Fibroblast of lung (primary cell): ENCODE results near the gene NDUFAF8. TPM values are rescaled to one million over a fixed set of nuclear protein-coding genes. Genes with fewer than 3 reads are reported as not detected.

Experiments used
- DNase-seq, 2 donors: peaks; one replicate each; pipeline versions ENCODE4 v3.0.0 to v3.0.0-alpha.2; 2010; ENCODE audit warnings: low read depth in 2 of 2
- H2AFZ ChIP-seq: 2 replicates; pipeline ENCODE4 v1.5.1; 2012; ENCODE audit warnings: low read length, control low read depth, inconsistent platforms
- H3K27ac ChIP-seq: 2 replicates; pipeline ENCODE4 v1.5.1; 2011; ENCODE audit warnings: low read length, control low read depth; ENCODE audit not compliant: insufficient read depth
- H3K27me3 ChIP-seq: 2 replicates; pipeline ENCODE4 v1.5.1; 2011; ENCODE audit warnings: mild to moderate bottlenecking, low read length; ENCODE audit not compliant: control insufficient read depth, insufficient read depth
- H3K36me3 ChIP-seq: 2 replicates; pipeline ENCODE4 v1.5.1; 2011; ENCODE audit warnings: low read length; ENCODE audit not compliant: control insufficient read depth, insufficient read depth
- H3K4me1 ChIP-seq: 2 replicates; pipeline ENCODE4 v1.5.1; 2011; ENCODE audit warnings: low read length; ENCODE audit not compliant: control insufficient read depth, insufficient read depth; ENCODE audit errors: extremely low read depth
- H3K4me2 ChIP-seq: 2 replicates; pipeline ENCODE4 v1.5.1; 2011; ENCODE audit warnings: low read length, control low read depth; ENCODE audit not compliant: insufficient read depth; ENCODE audit errors: extremely low read depth
- H3K4me3 ChIP-seq, 4 experiments: fragments of 200-600 bp in 1 of 4; sonication (generic) in 1 of 4; replicated peaks in 1 of 4; 2 replicates each; pipeline ENCODE4 v1.5.1; 2011 to 2016; ENCODE audit warnings: low read length in 4 of 4, low read depth in 3 of 4, mild to moderate bottlenecking in 3 of 4, control low read depth in 2 of 4, inconsistent platforms in 1 of 4, mixed read lengths in 1 of 4; ENCODE audit not compliant: insufficient read depth in 1 of 4; ENCODE audit errors: control extremely low read depth in 1 of 4
- H3K79me2 ChIP-seq: 2 replicates; pipeline ENCODE4 v1.5.1; 2012; ENCODE audit warnings: mild to moderate bottlenecking, low read length, inconsistent platforms; ENCODE audit not compliant: control insufficient read depth, insufficient read depth
- H3K9ac ChIP-seq: 2 replicates; pipeline ENCODE4 v1.5.1; 2011; ENCODE audit warnings: mild to moderate bottlenecking, low read length, control low read depth; ENCODE audit not compliant: insufficient read depth
- H3K9me3 ChIP-seq: 2 replicates; pipeline ENCODE4 v1.5.1; 2012; ENCODE audit warnings: low read depth, low read length; ENCODE audit not compliant: control insufficient read depth, insufficient read depth
- H4K20me1 ChIP-seq: 2 replicates; pipeline ENCODE4 v1.5.1; 2011; ENCODE audit warnings: low read length; ENCODE audit not compliant: control insufficient read depth, insufficient read depth; ENCODE audit errors: extremely low read depth
- CTCF ChIP-seq, 2 donors: IDR thresholded peaks in 1 of 2; conservative IDR thresholded peaks in 1 of 2; 1 replicate in 1 of 2; 2 replicates in 1 of 2; pipeline ENCODE4 v1.5.1; 2011 to 2012; ENCODE audit warnings: low read length in 2 of 2, control low read depth in 1 of 2, inconsistent platforms in 1 of 2, low read depth in 1 of 2, mild to moderate bottlenecking in 1 of 2
- EZH2 ChIP-seq: IDR thresholded peaks from 2 replicates; pipeline ENCODE4 v1.5.1; 2012; ENCODE audit warnings: low read length, control low read depth, mild to moderate bottlenecking; ENCODE audit errors: missing control alignments
- polyA plus RNA-seq, 2 donors: library from polyadenylated mRNA; depleted of rRNA in 1 of 2; stranded (reverse) in 1 of 2; unstranded in 1 of 2; fragments of >200 nt; gene quantifications; 2 replicates each; pipeline ENCODE4 v1.2.1, GENCODE V29; 2011 to 2012; ENCODE audit warnings: missing spikeins in 1 of 2
- total RNA-seq: library from RNA; depleted of rRNA; stranded (reverse); fragments of >200 nt; gene quantifications from 2 replicates; pipeline ENCODE4 v1.2.1, GENCODE V29; 2014

The NDUFAF8 gene
- total and polyA plus RNA-seq, 2 donors (not counting 1 experiment from before 2014, with no cell fraction given) = 41.9 to 102 TPM

GRCh38 chr17:81234506-81234855 is 4.6 kb upstream of the NDUFAF8 start:
- Histone ChIP-seq H2AFZ (no peak overlapping the region), H3K27ac (no peak overlapping the region), H3K27me3 (no peaks in the 10 kb centered on the region), H3K9me3 (no peaks in the 10 kb centered on the region), H3K4me2 (no peak overlapping the region), H3K79me2 (peaks cover 17% of the 10 kb centered on the region), H3K9ac (no peak overlapping the region), H3K4me1 (peaks cover 2% of the 10 kb centered on the region), H4K20me1 (no peaks in the 10 kb centered on the region), H3K4me3 (no peak overlapping the region), H3K36me3 (peaks cover 15% of the 10 kb centered on the region)
- TF ChIP-seq CTCF (conservative IDR thresholded peaks at IDR 0.05 in 1 of 2, IDR thresholded peaks at IDR 0.05 in 1 of 2; ENCODE audit: low read depth in 1 of 2, low read length in 2 of 2) (no peak), EZH2 (no peak)
- no peak for DNase-seq

- H3K4me1 ChIP-seq = peaks cover 2% of the 10 kb centered on the region
- H3K9ac ChIP-seq = no peak overlapping the region
- no peak for TF ChIP-seq EZH2
- no peak for TF ChIP-seq CTCF (conservative IDR thresholded peaks at IDR 0.05 in 1 of 2, IDR thresholded peaks at IDR 0.05 in 1 of 2; ENCODE audit: low read depth in 1 of 2, low read length in 2 of 2)
- H3K9me3 ChIP-seq = no peaks in the 10 kb centered on the region
- peaks cover 24% of the 10 kb centered on the region for H3K79me2 ChIP-seq
- no peak overlapping the region for H2AFZ ChIP-seq
- H3K27me3 ChIP-seq = no peaks in the 10 kb centered on the region
- no peaks in the 10 kb centered on the region for H4K20me1 ChIP-seq
- no peak overlapping the region for H3K4me3 ChIP-seq
- no peak overlapping the region for H3K27ac ChIP-seq
- DNase-seq = no peak
- H3K36me3 ChIP-seq = peaks cover 15% of the 10 kb centered on the region
- no peak overlapping the region for H3K4me2 ChIP-seq
These were observed 3.9 kb upstream of the NDUFAF8 start for GRCh38 chr17:81234940-81235821.

- TF ChIP-seq CTCF (conservative IDR thresholded peaks at IDR 0.05 in 1 of 2, IDR thresholded peaks at IDR 0.05 in 1 of 2; ENCODE audit: low read depth in 1 of 2, low read length in 2 of 2) = no peak
- no peak for TF ChIP-seq EZH2
- Histone ChIP-seq H3K36me3 (peaks cover 15% of the 10 kb centered on the region), H3K4me2 (no peak overlapping the region), H3K27ac (no peak overlapping the region), H3K4me3 (no peak overlapping the region), H3K9ac (no peak overlapping the region), H3K27me3 (no peaks in the 10 kb centered on the region), H3K9me3 (no peaks in the 10 kb centered on the region), H2AFZ (no peak overlapping the region), H3K4me1 (peaks cover 5% of the 10 kb centered on the region), H3K79me2 (peaks cover 33% of the 10 kb centered on the region), H4K20me1 (no peaks in the 10 kb centered on the region)
- no peak for DNase-seq
These were observed 3.0 kb upstream of the NDUFAF8 start for GRCh38 chr17:81235822-81236740.
